HCT116 (cell line): ENCODE data around the gene ELOVL5. TPM values are rescaled to one million over a fixed set of nuclear protein-coding genes. Genes with fewer than 3 reads are reported as not detected.

Experiments used
- ATAC-seq: fragments of 200-7000 bp; cut with Tn5 transposase; 2 replicates; pipeline ENCODE4 v1.9.1; 2020; ENCODE audit warnings: mild to moderate bottlenecking, moderate library complexity
- BruUV-seq: library from RNA; stranded (reverse); fragments of 400-500 nt; replicated peaks from 2 replicates; lab custom pipeline; 2021; lab: Mats Ljungman, UMichigan
- CTCF ChIA-PET: fragments of 300-600 bp; sonication (Branson Sonifier 250); formaldehyde crosslinking; loops from one replicate; lab custom pipeline; 2021; ENCODE audit warnings: antibody characterized with exemption; lab: Charles Lee
- POLR2A ChIA-PET: fragments of 300-600, 350-600 bp; sonication (Branson Sonifier 250); formaldehyde crosslinking; loops from one replicate; lab custom pipeline; 2021; ENCODE audit warnings: antibody characterized with exemption; lab: Charles Lee
- RAD21 ChIA-PET, 2 experiments: fragments of 300-600 bp; sonication (Branson Sonifier 250); formaldehyde crosslinking; loops; one replicate each; lab custom pipeline; 2023; ENCODE audit warnings: low total read pairs in 2 of 2; ENCODE audit not compliant: uncharacterized antibody in 2 of 2, unreplicated experiment in 2 of 2, low non-redundant PET in 1 of 2; lab: Charles Lee
- DNase-seq: peaks from one replicate; pipeline ENCODE4 v3.0.0-alpha.2; 2010; ENCODE audit warnings: low read depth, low spot score
- H2AFZ ChIP-seq: fragments of 200-600 bp; shearing (Covaris generic), sonication (generic); 2 replicates; pipeline ENCODE4 v1.6.1; 2017; ENCODE audit warnings: low read depth, mixed run types, mixed read lengths, antibody characterized with exemption, low read length; ENCODE audit not compliant: poor library complexity, severe bottlenecking
- H3K27ac ChIP-seq: 2 replicates; pipeline ENCODE4 v1.5.1; 2012; ENCODE audit warnings: low read depth, low read length
- H3K27me3 ChIP-seq: fragments of 200-600 bp; sonication (generic); 2 replicates; pipeline ENCODE4 v1.6.1; 2016; ENCODE audit warnings: mixed run types, low read length, mixed read lengths; ENCODE audit not compliant: insufficient read depth
- H3K36me3 ChIP-seq, 2 experiments: fragments of 200-500 bp in 1 of 2; fragments of 200-600 bp in 1 of 2; sonication (Bioruptor generic) in 1 of 2; sonication (generic) in 1 of 2; 2 replicates each; pipeline versions ENCODE4 v1.5.1 to v1.6.1; 2014 to 2016; ENCODE audit warnings: low read length in 2 of 2, inconsistent platforms in 1 of 2, mixed read lengths in 1 of 2, mixed run types in 1 of 2; ENCODE audit not compliant: insufficient read depth in 2 of 2, control insufficient read depth in 1 of 2
- H3K4me1 ChIP-seq, 2 experiments: fragments of 200-600 bp in 1 of 2; sonication (generic) in 1 of 2; 2 replicates each; pipeline versions ENCODE4 v1.5.1 to v1.6.1; 2012 to 2017; ENCODE audit warnings: low read length in 2 of 2, inconsistent platforms in 1 of 2, mild to moderate bottlenecking in 1 of 2, mixed read lengths in 1 of 2, mixed run types in 1 of 2, moderate library complexity in 1 of 2; ENCODE audit not compliant: insufficient read depth in 2 of 2, control insufficient read depth in 1 of 2
- H3K4me2 ChIP-seq: fragments of 200-600 bp; sonication (generic); 2 replicates; pipeline ENCODE4 v1.6.1; 2017; ENCODE audit warnings: mixed run types, low read length, mixed read lengths
- H3K4me3 ChIP-seq, 2 experiments: fragments of 200-600 bp in 1 of 2; sonication (generic) in 1 of 2; replicated peaks in 1 of 2; 2 replicates each; pipeline ENCODE4 v1.5.1; 2011 to 2016; ENCODE audit warnings: low read length in 2 of 2, control low read depth in 1 of 2, low read depth in 1 of 2, mild to moderate bottlenecking in 1 of 2, mixed read lengths in 1 of 2, mixed run types in 1 of 2
- H3K79me2 ChIP-seq: fragments of 200-600 bp; sonication (generic); 2 replicates; pipeline ENCODE4 v1.6.1; 2017; ENCODE audit warnings: mild to moderate bottlenecking, mixed run types, low read length, moderate library complexity, mixed read lengths; ENCODE audit not compliant: insufficient read depth
- H3K9ac ChIP-seq: fragments of 200-600 bp; sonication (generic); 2 replicates; pipeline ENCODE4 v1.6.1; 2016; ENCODE audit warnings: low read length, mixed read lengths
- H3K9me2 ChIP-seq: fragments of 200-600 bp; sonication (generic), shearing (Covaris generic); 2 replicates; pipeline ENCODE4 v1.6.1; 2017; ENCODE audit warnings: mixed run types, mild to moderate bottlenecking, moderate library complexity; ENCODE audit not compliant: insufficient read depth
- H3K9me3 ChIP-seq, 2 experiments: fragments of 200-500 bp in 1 of 2; fragments of 200-600 bp in 1 of 2; sonication (Bioruptor generic) in 1 of 2; sonication (generic) in 1 of 2; 2 replicates each; pipeline ENCODE4 v1.6.1; 2014 to 2017; ENCODE audit warnings: low read length in 2 of 2, mixed read lengths in 2 of 2, inconsistent platforms in 1 of 2, low read depth in 1 of 2, mild to moderate bottlenecking in 1 of 2, mixed run types in 1 of 2, moderate library complexity in 1 of 2; ENCODE audit not compliant: control insufficient read depth in 1 of 2, insufficient read depth in 1 of 2
- H4K20me1 ChIP-seq: fragments of 200-600 bp; sonication (generic), shearing (Covaris generic); 2 replicates; pipeline ENCODE4 v1.6.1; 2017; ENCODE audit warnings: mixed run types, mild to moderate bottlenecking, moderate library complexity; ENCODE audit not compliant: insufficient read depth
- ATF3 ChIP-seq: IDR thresholded peaks from 2 replicates; pipeline ENCODE4 v1.6.1; 2012
- CBX3 ChIP-seq: IDR thresholded peaks from 2 replicates; pipeline ENCODE4 v1.6.1; 2012; ENCODE audit warnings: low read depth
- EGR1 ChIP-seq: IDR thresholded peaks from 2 replicates; pipeline ENCODE4 v1.6.1; 2012; ENCODE audit warnings: low read depth
- EZH2 ChIP-seq: fragments of 200-600 bp; sonication (generic); IDR thresholded peaks from 2 replicates; pipeline ENCODE4 v1.6.1; 2017; ENCODE audit warnings: antibody characterized with exemption, mixed run types
- EZH2phosphoT487 ChIP-seq: fragments of 200-600 bp; IDR thresholded peaks from 2 replicates; pipeline ENCODE4 v1.6.1; 2018; ENCODE audit warnings: antibody characterized with exemption, borderline replicate concordance
- JUND ChIP-seq: IDR thresholded peaks from 2 replicates; pipeline ENCODE4 v1.6.1; 2012
- MAX ChIP-seq: IDR thresholded peaks from 2 replicates; pipeline ENCODE4 v1.6.1; 2012
- POLR2A ChIP-seq: IDR thresholded peaks from 2 replicates; pipeline ENCODE4 v1.7.0; 2011; ENCODE audit warnings: borderline replicate concordance; ENCODE audit not compliant: insufficient read depth, insufficient read length; ENCODE audit errors: extremely low read depth
- POLR2AphosphoS5 ChIP-seq: IDR thresholded peaks from 2 replicates; pipeline ENCODE4 v1.6.1; 2011; ENCODE audit warnings: mild to moderate bottlenecking, low read depth, low read length, moderate library complexity
- RAD21 ChIP-seq: IDR thresholded peaks from 2 replicates; pipeline ENCODE4 v1.6.1; 2012; ENCODE audit warnings: low read depth, mild to moderate bottlenecking
- REST ChIP-seq: IDR thresholded peaks from 2 replicates; pipeline ENCODE4 v1.6.1; 2012; ENCODE audit warnings: low read depth
- SIN3A ChIP-seq: IDR thresholded peaks from 2 replicates; pipeline ENCODE4 v1.6.1; 2012; ENCODE audit warnings: low read depth
- SP1 ChIP-seq: IDR thresholded peaks from 2 replicates; pipeline ENCODE4 v1.6.1; 2012; ENCODE audit warnings: low read depth
- SRF ChIP-seq: IDR thresholded peaks from 2 replicates; pipeline ENCODE4 v1.6.1; 2012; ENCODE audit warnings: low read depth
- TCF7L2 ChIP-seq: IDR thresholded peaks from 2 replicates; pipeline ENCODE4 v1.7.0; 2011; ENCODE audit warnings: borderline replicate concordance, inconsistent platforms; ENCODE audit not compliant: insufficient read depth, insufficient read length; ENCODE audit errors: extremely low read depth
- ZBTB33 ChIP-seq: IDR thresholded peaks from 2 replicates; pipeline ENCODE4 v1.6.1; 2011; ENCODE audit warnings: mild to moderate bottlenecking, low read length, moderate library complexity; ENCODE audit not compliant: insufficient replicate concordance; ENCODE audit errors: extremely low read depth
- ZFX ChIP-seq: fragments of 450-650 bp; IDR thresholded peaks from 2 replicates; pipeline ENCODE4 v1.6.1; 2017
- ZNF274 ChIP-seq: fragments of 200-500 bp; sonication (Bioruptor generic); IDR thresholded peaks from 2 replicates; pipeline ENCODE4 v1.6.1; 2014; ENCODE audit warnings: mild to moderate bottlenecking, low read depth, low read length, inconsistent platforms
- intact Hi-C: fragments of 100-400 bp; cut with micrococcal nuclease; formaldehyde crosslinking; loops from 2 replicates; pipeline ENCODE4 v1.10.0; 2022
- total RNA-seq: library from RNA; stranded (reverse); gene quantifications from one replicate; pipeline ENCODE4 v1.2.1, GENCODE V29; 2021; ENCODE audit not compliant: unreplicated experiment

The ELOVL5 gene
- total RNA-seq, 1 experiment from 2014 or later = 85.3 TPM

- Histone ChIP-seq H4K20me1 (no peaks in the 10 kb centered on the region), H3K9me3 (no peaks in the 10 kb centered on the region), H2AFZ (no peak overlapping the region), H3K27me3 (no peaks in the 10 kb centered on the region), H3K27ac (no peak overlapping the region), H3K4me3 (no peak overlapping the region), H3K9me2 (no peaks in the 10 kb centered on the region), H3K9ac (no peak overlapping the region), H3K36me3 (no peaks in the 10 kb centered on the region), H3K4me1 (no peaks in the 10 kb centered on the region), H3K4me2 (no peak overlapping the region), H3K79me2 (no peaks in the 10 kb centered on the region)
- TF ChIP-seq POLR2AphosphoS5 (no peak), JUND (no peak), SIN3A (no peak), EZH2 (no peak)
- DNase-seq = no peak
- ChIA-PET CTCF (no interaction called here), RAD21 (no interaction called here), POLR2A (no interaction called here)
- intact Hi-C loops = no loop called here
- no peak for ATAC-seq
- BruUV-seq = no TSS peak
Measured at GRCh38 chr6:53378208-53378607, 29.5 kb upstream of the ELOVL5 start.

GRCh38 chr6:53377793-53378192, 29.0 kb upstream of the ELOVL5 start:
- CTCF ChIA-PET = no interaction called here
- DNase-seq (no peak), ATAC-seq (no peak)
- Histone ChIP-seq H3K79me2 (no peaks in the 10 kb centered on the region), H3K27ac (no peak overlapping the region), H3K9me2 (no peaks in the 10 kb centered on the region), H3K9me3 (no peaks in the 10 kb centered on the region), H3K4me2 (no peak overlapping the region), H3K9ac (no peak overlapping the region), H3K27me3 (no peaks in the 10 kb centered on the region), H3K4me3 (no peak overlapping the region), H2AFZ (no peak overlapping the region), H3K4me1 (no peaks in the 10 kb centered on the region), H3K36me3 (no peaks in the 10 kb centered on the region), H4K20me1 (no peaks in the 10 kb centered on the region)
- BruUV-seq = no TSS peak
- intact Hi-C loops = no loop called here
- RAD21 ChIA-PET = no interaction called here
- POLR2A ChIA-PET = no interaction called here
- TF ChIP-seq EZH2phosphoT487 (no peak), TCF7L2 (no peak), REST (no peak), ZNF274 (no peak), SP1 (no peak), POLR2A (no peak), ZBTB33 (no peak), CBX3 (no peak), EGR1 (no peak), RAD21 (no peak), MAX (no peak), ZFX (no peak), SRF (no peak), ATF3 (no peak)
